ENCODE results near the gene GNG2. TPM values are rescaled to one million over a fixed set of nuclear protein-coding genes. Genes with fewer than 3 reads are reported as not detected.

The GNG2 gene
- total and polyA plus RNA-seq, 2 of the 8 experiments (the other 6 are each of a cell fraction or from before 2014, with no cell fraction given) = 8.2 to 17.9 TPM

- TF ChIP-seq EP300 (IDR thresholded peaks at IDR 0.05; ENCODE audit: borderline replicate concordance in 1 of 2, low read depth in 2 of 2, low read length in 2 of 2) (no peak), GTF2F1 (IDR thresholded peaks at IDR 0.05; ENCODE audit: borderline replicate concordance, low read depth, low read length) (no peak), TAF1 (IDR thresholded peaks at IDR 0.05; ENCODE audit: low read depth, low read length) (no peak), CTBP2 (IDR thresholded peaks at IDR 0.05; ENCODE audit: borderline replicate concordance, insufficient read depth, insufficient read length, low read length) (no peak), HDAC2 (IDR thresholded peaks at IDR 0.05; ENCODE audit: borderline replicate concordance in 1 of 2, low read depth in 2 of 2, low read length in 2 of 2) (no peak), SIRT6 (IDR thresholded peaks at IDR 0.05; ENCODE audit: low read length) (no peak), NANOG (IDR thresholded peaks at IDR 0.05; ENCODE audit: insufficient read depth, low read depth, low read length, poor library complexity, severe bottlenecking) (no peak), POLR2A (IDR thresholded peaks at IDR 0.05; ENCODE audit: control extremely low read depth in 1 of 2, low read depth in 2 of 2, low read length in 2 of 2) (no peak)
These were observed 138.7 kb downstream of the GNG2 start (continued) for GRCh38 chr14:51999084-51999483.
